ENCODE data around the gene TFDP1. TPM values are rescaled to one million over a fixed set of nuclear protein-coding genes. Genes with fewer than 3 reads are reported as not detected.

TFDP1 gene
- total and polyA plus RNA-seq, 12 donors: 16.4 to 51.4 (median 37.5) TPM

- H3K36me3 ChIP-seq: no peaks in the 10 kb centered on the region
- no peak for TF ChIP-seq CTCF (IDR thresholded peaks at IDR 0.05)
- no peaks in the 10 kb centered on the region for H3K4me1 ChIP-seq
- H3K4me3 ChIP-seq: no peak overlapping the region
- intact Hi-C loops (cut with DNase I): no loop called here
- ATAC-seq: no peak
- peaks cover 0 to 25% (median 5%) of the 10 kb centered on the region in 11 donors for H3K9me3 ChIP-seq
- H3K27me3 ChIP-seq: peaks cover 0 to 4% (median 0%) of the 10 kb centered on the region in 7 donors
- 77 to 80% methylated on average over 3 of the region's 3 CpGs for WGBS, 2 donors
- no peak overlapping the region for H3K27ac ChIP-seq
- DNase-seq: no peak
Observed at GRCh38 chr13:113660066-113660465, 75.5 kb downstream of the TFDP1 start.

- intact Hi-C loops (cut with DNase I): no loop called here
- no peaks in the 10 kb centered on the region for H3K36me3 ChIP-seq
Observed at GRCh38 chr13:113661509-113661908, 77.0 kb downstream of the TFDP1 start.

GRCh38 chr13:113663934-113664333 lies 79.4 kb downstream of the TFDP1 start:
- H3K4me1 ChIP-seq: no peaks in the 10 kb centered on the region
- 78 to 80% methylated on average over 15 of the region's 15 CpGs for WGBS, 2 donors
- no peak overlapping the region for H3K27ac ChIP-seq
- intact Hi-C loops (cut with DNase I): no loop called here
- no peaks in the 10 kb centered on the region for H3K27me3 ChIP-seq
- no peak for DNase-seq
- peaks cover 0 to 25% (median 5%) of the 10 kb centered on the region in 11 donors for H3K9me3 ChIP-seq
- no peak for TF ChIP-seq CTCF (IDR thresholded peaks at IDR 0.05)
- no peaks in the 10 kb centered on the region for H3K36me3 ChIP-seq
- no peak for ATAC-seq
- H3K4me3 ChIP-seq: no peak overlapping the region

More at GRCh38 chr13:113661509-113661908, 77.0 kb downstream of the TFDP1 start:
- Histone ChIP-seq H3K9me3 (peaks cover 0 to 25% (median 5%) of the 10 kb centered on the region in 11 donors), H3K27ac (no peak overlapping the region), H3K4me3 (no peak overlapping the region), H3K27me3 (no peaks in the 10 kb centered on the region), H3K4me1 (no peaks in the 10 kb centered on the region)
- no peak for TF ChIP-seq CTCF (IDR thresholded peaks at IDR 0.05)
- ATAC-seq (no peak), DNase-seq (no peak)
- WGBS, 2 donors: 82 to 89% methylated on average over 2 of the region's 2 CpGs

- no peak for TF ChIP-seq CTCF (IDR thresholded peaks at IDR 0.05)
- WGBS, 2 donors: 61 to 62% methylated on average over 21 of the region's 21 CpGs
Observed at GRCh38 chr13:113664751-113665596, 80.4 kb downstream of the TFDP1 start.

More at GRCh38 chr13:113664751-113665596, 80.4 kb downstream of the TFDP1 start:
- Histone ChIP-seq H3K36me3 (no peaks in the 10 kb centered on the region), H3K4me1 (no peaks in the 10 kb centered on the region), H3K27ac (no peak overlapping the region), H3K9me3 (peaks cover 0 to 25% (median 5%) of the 10 kb centered on the region in 11 donors), H3K27me3 (no peaks in the 10 kb centered on the region), H3K4me3 (no peak overlapping the region)
- DNase-seq (no peak), ATAC-seq (no peak)
- intact Hi-C loops (cut with DNase I): no loop called here

Data from heart right ventricle (tissue), 16 donors.